Mesothelial cell of epicardium (in vitro differentiated cells): Measurements from ENCODE around the gene CDHR3. TPM values are rescaled to one million over a fixed set of nuclear protein-coding genes. Genes with fewer than 3 reads are reported as not detected.

Experiments
- DNase-seq, 2 experiments: peaks; one replicate each; pipeline ENCODE4 v3.0.0; 2021; ENCODE audit warnings: low spot score in 2 of 2; ENCODE audit not compliant: unreplicated experiment in 2 of 2
- H3K27ac Mint-ChIP-seq: 2 replicates; pipeline ENCODE4 v1.8.0; 2021; ENCODE audit warnings: mixed read lengths
- H3K27me3 Mint-ChIP-seq: 2 replicates; pipeline ENCODE4 v1.8.0; 2021; ENCODE audit warnings: low read depth, mixed read lengths
- H3K36me3 Mint-ChIP-seq: 2 replicates; pipeline ENCODE4 v1.8.0; 2021; ENCODE audit warnings: mixed read lengths
- H3K4me1 Mint-ChIP-seq: 2 replicates; pipeline ENCODE4 v1.8.0; 2021; ENCODE audit warnings: mixed read lengths
- H3K4me3 Mint-ChIP-seq: 2 replicates; pipeline ENCODE4 v1.8.0; 2021; ENCODE audit warnings: mild to moderate bottlenecking, moderate library complexity, mixed read lengths
- H3K9me3 Mint-ChIP-seq: 2 replicates; pipeline ENCODE4 v1.8.0; 2021; ENCODE audit warnings: mixed read lengths
- total RNA-seq: library from RNA; stranded (reverse); gene quantifications from 3 replicates; pipeline ENCODE4 v1.2.1, GENCODE V29; 2021
- TF ChIP-seq, protein P1 (sequence below): fragments of 200-600 bp; sonication (generic); IDR thresholded peaks from one replicate; pipeline ENCODE4 v1.5.0; 2021; ENCODE audit warnings: antibody characterized with exemption; ENCODE audit not compliant: unreplicated experiment

Gene CDHR3
- total RNA-seq, 1 donor from 2014 or later, result 3.2 TPM

DNA sequence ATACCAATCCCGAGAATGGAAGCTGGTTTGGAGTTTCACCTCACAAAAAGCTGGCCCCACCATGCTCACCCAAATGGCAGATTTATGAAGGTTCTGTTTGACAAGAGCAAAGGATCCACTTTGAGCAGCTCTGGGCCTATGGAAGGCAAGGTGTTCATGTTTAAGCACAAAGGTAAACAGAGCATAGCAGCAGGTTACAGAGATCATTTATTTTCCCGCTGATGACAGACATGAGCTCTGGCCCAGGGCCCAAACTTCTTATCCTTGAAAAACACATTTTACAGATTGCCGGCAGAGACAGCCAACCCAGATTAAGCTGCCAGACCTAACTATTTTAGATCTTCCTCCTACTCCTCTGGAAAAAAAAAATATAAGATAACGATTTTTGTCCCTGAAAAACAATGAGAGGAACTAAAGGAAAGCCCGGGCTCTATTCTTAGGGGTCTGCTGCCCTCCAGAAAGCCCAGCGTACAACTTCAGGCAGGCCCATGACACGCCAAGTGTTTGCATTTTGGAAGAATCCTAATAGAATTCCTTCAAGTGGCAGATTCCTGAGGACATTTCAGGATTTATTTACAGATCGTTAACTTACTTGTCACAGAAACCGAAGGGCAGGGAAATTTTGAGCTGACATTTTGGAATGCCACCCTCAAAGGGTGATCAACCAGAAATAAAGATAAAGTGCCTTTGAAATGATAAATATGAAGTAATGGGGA, 109.1 kb downstream of the CDHR3 start:
- peak overlapping the region; percentile 91 for H3K27ac Mint-ChIP-seq
- no peaks in the 10 kb centered on the region for H3K9me3 Mint-ChIP-seq

DNA sequence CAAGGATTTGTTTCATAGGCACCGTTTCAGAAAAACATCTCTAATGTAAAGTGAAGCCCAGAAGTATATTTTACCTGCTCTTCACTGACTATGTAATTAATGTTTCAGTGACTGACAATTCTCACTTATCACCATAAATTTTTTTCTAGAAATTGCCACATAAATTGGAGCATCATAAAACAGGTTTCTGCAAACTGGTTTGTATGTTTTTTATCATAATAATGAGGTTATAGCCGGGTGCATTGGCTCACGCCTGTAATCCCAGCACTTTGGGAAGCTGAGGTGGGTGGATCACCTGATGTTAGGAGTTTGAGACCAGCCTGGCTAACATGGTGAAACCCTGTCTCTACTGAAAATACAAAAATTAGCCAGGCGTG, 109.6 kb downstream of the CDHR3 start:
- Mint-ChIP-seq H3K9me3 (no peaks in the 10 kb centered on the region), H3K4me3 (no peak overlapping the region), H3K36me3 (no peaks in the 10 kb centered on the region), H3K27ac (peak overlapping the region; percentile 91), H3K4me1 (peaks cover 58% of the 10 kb centered on the region), H3K27me3 (peaks cover 14% of the 10 kb centered on the region)
- TF ChIP-seq, protein P1, sequence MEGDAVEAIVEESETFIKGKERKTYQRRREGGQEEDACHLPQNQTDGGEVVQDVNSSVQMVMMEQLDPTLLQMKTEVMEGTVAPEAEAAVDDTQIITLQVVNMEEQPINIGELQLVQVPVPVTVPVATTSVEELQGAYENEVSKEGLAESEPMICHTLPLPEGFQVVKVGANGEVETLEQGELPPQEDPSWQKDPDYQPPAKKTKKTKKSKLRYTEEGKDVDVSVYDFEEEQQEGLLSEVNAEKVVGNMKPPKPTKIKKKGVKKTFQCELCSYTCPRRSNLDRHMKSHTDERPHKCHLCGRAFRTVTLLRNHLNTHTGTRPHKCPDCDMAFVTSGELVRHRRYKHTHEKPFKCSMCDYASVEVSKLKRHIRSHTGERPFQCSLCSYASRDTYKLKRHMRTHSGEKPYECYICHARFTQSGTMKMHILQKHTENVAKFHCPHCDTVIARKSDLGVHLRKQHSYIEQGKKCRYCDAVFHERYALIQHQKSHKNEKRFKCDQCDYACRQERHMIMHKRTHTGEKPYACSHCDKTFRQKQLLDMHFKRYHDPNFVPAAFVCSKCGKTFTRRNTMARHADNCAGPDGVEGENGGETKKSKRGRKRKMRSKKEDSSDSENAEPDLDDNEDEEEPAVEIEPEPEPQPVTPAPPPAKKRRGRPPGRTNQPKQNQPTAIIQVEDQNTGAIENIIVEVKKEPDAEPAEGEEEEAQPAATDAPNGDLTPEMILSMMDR, result no peak
- no peak for DNase-seq

More for the DNA sequence above, 109.1 kb downstream of the CDHR3 start:
- Mint-ChIP-seq H3K4me3 (no peak overlapping the region), H3K4me1 (peaks cover 58% of the 10 kb centered on the region), H3K36me3 (no peaks in the 10 kb centered on the region), H3K27me3 (peaks cover 14% of the 10 kb centered on the region)
- DNase-seq, result no peak
- TF ChIP-seq, protein P1, result no peak

DNA sequence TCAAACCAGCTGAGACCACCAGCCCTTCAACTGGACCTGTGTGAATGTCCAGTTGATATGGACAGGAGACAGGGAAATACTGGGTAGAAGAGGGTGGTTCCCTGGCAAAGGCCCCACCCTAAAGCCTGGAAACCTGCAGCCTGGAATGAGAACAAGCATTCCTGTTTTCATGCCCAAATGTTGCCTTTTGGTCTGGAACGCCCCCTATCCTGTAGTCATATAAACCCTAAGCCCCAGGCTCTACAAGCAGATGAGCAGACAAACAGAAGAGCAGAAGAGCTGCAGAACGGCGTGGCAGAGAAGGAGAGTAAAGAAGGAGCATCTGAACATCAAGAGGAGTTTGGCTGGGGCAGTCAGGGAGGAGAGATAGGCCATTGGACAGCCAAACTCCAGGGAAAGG, 110.6 kb downstream of the CDHR3 start:
- Mint-ChIP-seq H3K36me3 (no peaks in the 10 kb centered on the region), H3K9me3 (no peaks in the 10 kb centered on the region), H3K4me1 (peaks cover 53% of the 10 kb centered on the region), H3K27ac (no peak overlapping the region), H3K4me3 (no peak overlapping the region), H3K27me3 (peaks cover 14% of the 10 kb centered on the region)
- TF ChIP-seq, protein P1, result no peak
- no peak for DNase-seq

DNA sequence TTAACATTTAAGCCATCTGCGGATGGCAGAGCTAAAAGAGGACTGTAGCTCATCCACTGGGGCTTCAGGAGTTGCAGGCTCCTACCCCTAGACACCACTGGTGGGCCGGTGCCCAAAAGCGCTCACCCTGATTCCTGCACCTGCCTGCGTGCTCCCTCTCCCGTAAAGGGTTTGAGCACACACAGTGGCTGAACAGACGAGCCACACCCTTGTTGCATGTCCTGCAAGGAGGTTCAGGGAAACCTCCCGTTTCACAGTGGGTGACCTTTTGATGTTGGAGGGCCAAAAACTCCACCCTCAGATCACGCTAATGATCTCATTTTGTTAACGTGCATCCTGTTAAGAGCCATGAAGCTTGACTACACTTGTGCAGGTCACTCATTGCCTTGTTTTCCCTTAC, 111.2 kb downstream of the CDHR3 start:
- Mint-ChIP-seq H3K27me3 (peaks cover 14% of the 10 kb centered on the region), H3K36me3 (no peaks in the 10 kb centered on the region), H3K27ac (no peak overlapping the region), H3K4me3 (no peak overlapping the region), H3K4me1 (peaks cover 47% of the 10 kb centered on the region), H3K9me3 (no peaks in the 10 kb centered on the region)
- TF ChIP-seq, protein P1, result no peak
- no peak for DNase-seq

DNA sequence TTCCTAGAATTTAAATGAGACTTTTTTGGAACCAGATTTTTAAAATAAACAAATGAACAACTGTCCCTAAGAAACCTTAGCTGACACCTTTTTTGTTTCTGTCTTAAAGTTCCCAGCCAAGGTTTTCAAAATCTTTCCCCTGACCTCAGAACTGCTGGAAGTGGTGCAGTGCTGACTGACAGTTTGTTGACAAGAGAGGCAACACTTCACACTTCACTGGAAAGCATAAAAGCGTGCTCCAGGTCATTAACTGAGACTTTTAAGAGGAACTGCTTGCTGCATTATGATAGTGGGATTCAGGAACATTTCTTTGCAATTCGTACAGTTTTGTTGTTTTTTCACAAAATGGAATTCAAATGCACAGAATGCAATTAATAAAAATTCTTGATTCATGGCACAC, 112.9 kb downstream of the CDHR3 start:
- Mint-ChIP-seq H3K27ac (no peak overlapping the region), H3K36me3 (no peaks in the 10 kb centered on the region), H3K4me1 (peaks cover 32% of the 10 kb centered on the region), H3K27me3 (peaks cover 20% of the 10 kb centered on the region), H3K4me3 (no peak overlapping the region), H3K9me3 (no peaks in the 10 kb centered on the region)
- no peak for DNase-seq
- TF ChIP-seq, protein P1, result no peak
